ENCODE results near the gene DGKB. TPM values are rescaled to one million over a fixed set of nuclear protein-coding genes. Genes with fewer than 3 reads are reported as not detected.

Gene DGKB
- total RNA-seq, 1 donor from 2014 or later = 0.30 TPM

GRCh38 chr7:14096159-14096558 is 806.4 kb downstream of the DGKB start:
- Histone ChIP-seq H3K27ac (replicated peaks) (no peak overlapping the region), H3K4me1 (no peaks in the 10 kb centered on the region), H3K36me3 (no peaks in the 10 kb centered on the region), H3K9me3 (replicated peaks) (no peaks in the 10 kb centered on the region), H3K27me3 (ENCODE audit: low read depth) (no peaks in the 10 kb centered on the region), H3K4me3 (no peak overlapping the region)
- TF ChIP-seq CTCF (IDR thresholded peaks at IDR 0.05; ENCODE audit: borderline replicate concordance) = no peak
- no peak for DNase-seq
- intact Hi-C loops (cut with micrococcal nuclease) = no loop called here

GRCh38 chr7:14095233-14095950 is 807.2 kb downstream of the DGKB start:
- TF ChIP-seq CTCF (IDR thresholded peaks at IDR 0.05; ENCODE audit: borderline replicate concordance) = no peak
- Histone ChIP-seq H3K27ac (replicated peaks) (no peak overlapping the region), H3K27me3 (ENCODE audit: low read depth) (no peaks in the 10 kb centered on the region), H3K36me3 (no peaks in the 10 kb centered on the region), H3K4me1 (no peaks in the 10 kb centered on the region), H3K4me3 (no peak overlapping the region), H3K9me3 (replicated peaks) (no peaks in the 10 kb centered on the region)
- no peak for DNase-seq
- intact Hi-C loops (cut with micrococcal nuclease) = no loop called here

Measured in left ventricle myocardium inferior (tissue), 1 donor.